Liver (tissue), 9 donors: ENCODE measurements around the gene CDH23. TPM values are rescaled to one million over a fixed set of nuclear protein-coding genes. Genes with fewer than 3 reads are reported as not detected.
A peak's percentile ranks its signal among the peaks of the same experiment; 100 is the strongest.

Source experiments
- DNase-seq: peaks from one replicate; pipeline ENCODE4 v3.0.0-alpha.2; 2017; ENCODE audit warnings: low spot score
- H3K27ac ChIP-seq, 2 donors: one replicate each; pipeline ENCODE4 v1.7.0; 2013; ENCODE audit warnings: inconsistent platforms in 2 of 2, low read length in 2 of 2, control low read depth in 1 of 2, low read depth in 1 of 2, mild to moderate bottlenecking in 1 of 2
- H3K27me3 ChIP-seq, 4 donors: one replicate each; pipeline versions ENCODE4 v1.6.1 to v1.7.0; 2013; ENCODE audit warnings: low read length in 3 of 4, inconsistent platforms in 1 of 4, mild to moderate bottlenecking in 1 of 4, moderate library complexity in 1 of 4; ENCODE audit not compliant: control insufficient read depth in 4 of 4, insufficient read depth in 4 of 4
- H3K36me3 ChIP-seq, 4 donors: one replicate each; pipeline versions ENCODE4 v1.6.1 to v1.7.0; 2013; ENCODE audit warnings: low read length in 3 of 4, mild to moderate bottlenecking in 3 of 4, low read depth in 1 of 4, moderate library complexity in 1 of 4; ENCODE audit not compliant: control insufficient read depth in 4 of 4, insufficient read depth in 3 of 4
- H3K4me1 ChIP-seq, 4 donors: one replicate each; pipeline versions ENCODE4 v1.6.1 to v1.7.0; 2013; ENCODE audit warnings: low read length in 3 of 4, mild to moderate bottlenecking in 3 of 4, moderate library complexity in 1 of 4; ENCODE audit not compliant: control insufficient read depth in 4 of 4, insufficient read depth in 4 of 4
- H3K4me3 ChIP-seq, 3 donors: one replicate each; pipeline versions ENCODE4 v1.6.1 to v1.7.0; 2013; ENCODE audit warnings: low read length in 3 of 3, control low read depth in 1 of 3, low read depth in 1 of 3, mild to moderate bottlenecking in 1 of 3
- H3K9ac ChIP-seq, 2 donors: one replicate each; pipeline ENCODE4 v1.7.0; 2013; ENCODE audit warnings: low read length in 2 of 2, mild to moderate bottlenecking in 2 of 2, moderate library complexity in 2 of 2, control low read depth in 1 of 2, low read depth in 1 of 2
- H3K9me3 ChIP-seq, 4 donors: one replicate each; pipeline versions ENCODE4 v1.6.1 to v1.7.0; 2013; ENCODE audit warnings: low read length in 3 of 4; ENCODE audit not compliant: control insufficient read depth in 4 of 4
- ATF3 ChIP-seq: IDR thresholded peaks from 2 replicates; pipeline ENCODE4 v1.6.1; 2016; ENCODE audit warnings: antibody characterized with exemption
- EGR1 ChIP-seq, 2 donors: IDR thresholded peaks; 2 replicates each; pipeline ENCODE4 v1.6.1; 2016 to 2018; ENCODE audit warnings: antibody characterized with exemption in 2 of 2, low read depth in 2 of 2
- FOXA1 ChIP-seq: IDR thresholded peaks from 2 replicates; pipeline ENCODE4 v1.6.1; 2016; ENCODE audit warnings: antibody characterized with exemption
- FOXA2 ChIP-seq: IDR thresholded peaks from 2 replicates; pipeline ENCODE4 v1.6.1; 2016; ENCODE audit warnings: antibody characterized with exemption
- GABPA ChIP-seq, 2 donors: IDR thresholded peaks in 1 of 2; conservative IDR thresholded peaks in 1 of 2; 2 replicates each; pipeline ENCODE4 v1.6.1; 2016; ENCODE audit warnings: antibody characterized with exemption in 2 of 2, mild to moderate bottlenecking in 1 of 2, moderate library complexity in 1 of 2
- HNF4A ChIP-seq, 2 donors: conservative IDR thresholded peaks; 2 replicates each; pipeline ENCODE4 v1.6.1; 2016; ENCODE audit warnings: antibody characterized with exemption in 2 of 2, mild to moderate bottlenecking in 2 of 2
- HNF4G ChIP-seq: IDR thresholded peaks from 2 replicates; pipeline ENCODE4 v1.6.1; 2016; ENCODE audit warnings: antibody characterized with exemption
- JUND ChIP-seq, 2 donors: IDR thresholded peaks; 2 replicates each; pipeline ENCODE4 v1.6.1; 2016; ENCODE audit warnings: antibody characterized with exemption in 2 of 2
- MAX ChIP-seq: IDR thresholded peaks from 2 replicates; pipeline ENCODE4 v1.6.1; 2016; ENCODE audit warnings: antibody characterized with exemption
- NR2F2 ChIP-seq: IDR thresholded peaks from 2 replicates; pipeline ENCODE4 v1.6.1; 2016; ENCODE audit warnings: antibody characterized with exemption
- RAD21 ChIP-seq, 2 donors: IDR thresholded peaks; 2 replicates each; pipeline ENCODE4 v1.6.1; 2016; ENCODE audit warnings: antibody characterized with exemption in 2 of 2, mild to moderate bottlenecking in 2 of 2
- REST ChIP-seq: IDR thresholded peaks from 2 replicates; pipeline ENCODE4 v1.6.1; 2016; ENCODE audit warnings: antibody characterized with exemption, mild to moderate bottlenecking
- RXRA ChIP-seq, 2 donors: IDR thresholded peaks; 2 replicates each; pipeline ENCODE4 v1.6.1; 2017 to 2018; ENCODE audit warnings: antibody characterized with exemption in 2 of 2, mild to moderate bottlenecking in 1 of 2
- TAF1 ChIP-seq: conservative IDR thresholded peaks from 2 replicates; pipeline ENCODE4 v1.6.1; 2016; ENCODE audit warnings: antibody characterized with exemption, mild to moderate bottlenecking
- YY1 ChIP-seq: IDR thresholded peaks from 2 replicates; pipeline ENCODE4 v1.6.1; 2016; ENCODE audit warnings: antibody characterized with exemption, mild to moderate bottlenecking
- ZBTB33 ChIP-seq: IDR thresholded peaks from 2 replicates; pipeline ENCODE4 v1.6.1; 2016; ENCODE audit warnings: antibody characterized with exemption
- WGBS: extraction: QIAGEN DNeasy Blood & Tissue Kit; methylation state at CpG from one replicate; pipeline ENCODE4 v1.1.7; 2013; 5-methylcytosine and 5-hydroxymethylcytosine counted together
- polyA plus RNA-seq, 2 donors: library from polyadenylated mRNA; stranded (reverse) in 1 of 2; unstranded in 1 of 2; fragments of 200-250 nt in 1 of 2; fragments of >200 nt in 1 of 2; fragmentation: Nextera tagmentation in 1 of 2; extraction: Ambion mirVana in 1 of 2; gene quantifications; one replicate each; pipeline versions ENCODE4 v1.2.1 to v1.2.3, GENCODE V29; 2013 to 2015
- total RNA-seq, 2 donors: library from RNA; depleted of rRNA; stranded (reverse); fragments of >200 nt; gene quantifications; one replicate each; pipeline ENCODE4 v1.2.3, GENCODE V29; 2014
- donor health status: healthy.
- donor health status: healthy.
- donor health status: healthy.
- donor health status: healthy.
- donor health status: healthy.

The CDH23 gene
- total and polyA plus RNA-seq, 4 donors = 1.5 to 4.7 (median 3.4) TPM

GRCh38 chr10:71472466-71472865 is 75.7 kb downstream of the CDH23 start:
- no peak for DNase-seq
- TF ChIP-seq RXRA (IDR thresholded peaks at IDR 0.05) = peak in 1 of 2 donors; percentile 94
- peak; percentile 60 for TF ChIP-seq YY1
- TF ChIP-seq MAX = peak; percentile 88
- no peak for TF ChIP-seq FOXA1
- no peak for TF ChIP-seq HNF4G
- TF ChIP-seq FOXA2 = peak; percentile 24
- TF ChIP-seq REST = peak; percentile 23
- TF ChIP-seq EGR1 (IDR thresholded peaks at IDR 0.05; ENCODE audit: low read depth in 2 of 2) = peak in 1 of 2 donors; percentile 48
- peak in 1 of 2 donors; percentile 44 for TF ChIP-seq GABPA (IDR thresholded peaks at IDR 0.05 in 1 of 2, conservative IDR thresholded peaks at IDR 0.05 in 1 of 2)
- no peak for TF ChIP-seq NR2F2
- peak in 1 of 2 donors; percentile 86 for TF ChIP-seq HNF4A (conservative IDR thresholded peaks at IDR 0.05)
- no peak for TF ChIP-seq ATF3
- peak overlapping the region; percentile 75 to 80 for H3K27ac ChIP-seq
- no peak overlapping the region for H3K9ac ChIP-seq
- no peaks in the 10 kb centered on the region for H3K9me3 ChIP-seq
- 37% methylated on average over 4 of the region's 4 CpGs for WGBS
- H3K27me3 ChIP-seq = no peaks in the 10 kb centered on the region
- peaks cover 20 to 53% (median 40%) of the 10 kb centered on the region in 4 donors for H3K4me1 ChIP-seq
- H3K36me3 ChIP-seq = no peaks in the 10 kb centered on the region
- H3K4me3 ChIP-seq = peak overlapping the region in 1 of 3 donors; percentile 64

GRCh38 chr10:71472912-71473311 is 76.2 kb downstream of the CDH23 start:
- Histone ChIP-seq H3K9me3 (no peaks in the 10 kb centered on the region), H3K4me1 (peaks cover 20 to 50% (median 38%) of the 10 kb centered on the region in 4 donors), H3K9ac (no peak overlapping the region), H3K27ac (peak overlapping the region; percentile 75 to 80), H3K27me3 (no peaks in the 10 kb centered on the region), H3K4me3 (peak overlapping the region; percentile 34 to 70 (median 64)), H3K36me3 (no peaks in the 10 kb centered on the region)
- 59% methylated on average over 4 of the region's 4 CpGs for whole genome bisulfite sequencing
- TF ChIP-seq NR2F2 = no peak
- no peak for TF ChIP-seq YY1
- DNase-seq = no peak

GRCh38 chr10:71473671-71474599 is 77.2 kb downstream of the CDH23 start:
- DNase-seq = no peak
- WGBS = 58% methylated on average over 11 of the region's 11 CpGs
- TF ChIP-seq HNF4G = no peak
- TF ChIP-seq FOXA1 = peak; percentile 63
- no peak for TF ChIP-seq NR2F2
- peak; percentile 51 for TF ChIP-seq YY1
- no peak for TF ChIP-seq ATF3
- peak in 1 of 2 donors; percentile 70 for TF ChIP-seq JUND (IDR thresholded peaks at IDR 0.05)
- TF ChIP-seq EGR1 (IDR thresholded peaks at IDR 0.05; ENCODE audit: low read depth in 2 of 2) = peak in 1 of 2 donors; percentile 56
- TF ChIP-seq ZBTB33 = no peak
- peak in 1 of 2 donors; percentile 43 for TF ChIP-seq RAD21 (IDR thresholded peaks at IDR 0.05)
- TF ChIP-seq GABPA (IDR thresholded peaks at IDR 0.05 in 1 of 2, conservative IDR thresholded peaks at IDR 0.05 in 1 of 2) = peak in 1 of 2 donors; percentile 43
- TF ChIP-seq TAF1 = no peak
- peak; percentile 63 to 99 for TF ChIP-seq RXRA (IDR thresholded peaks at IDR 0.05)
- TF ChIP-seq HNF4A (conservative IDR thresholded peaks at IDR 0.05) = peak; percentile 45 to 96

More at GRCh38 chr10:71473671-71474599, 77.2 kb downstream of the CDH23 start:
- Histone ChIP-seq H3K4me3 (peak overlapping the region; percentile 34 to 70 (median 64)), H3K27me3 (no peaks in the 10 kb centered on the region), H3K9me3 (no peaks in the 10 kb centered on the region), H3K27ac (peak overlapping the region; percentile 71 to 75), H3K4me1 (peaks cover 20 to 49% (median 37%) of the 10 kb centered on the region in 4 donors), H3K36me3 (no peaks in the 10 kb centered on the region), H3K9ac (peak overlapping the region in 1 of 2 donors; percentile 2)
